ENCODE results near the gene DNASE1L1. TPM values are rescaled to one million over a fixed set of nuclear protein-coding genes. Genes with fewer than 3 reads are reported as not detected.

The DNASE1L1 gene
- total RNA-seq, 2 donors from 2014 or later = 36.8 to 70.7 TPM

DNA sequence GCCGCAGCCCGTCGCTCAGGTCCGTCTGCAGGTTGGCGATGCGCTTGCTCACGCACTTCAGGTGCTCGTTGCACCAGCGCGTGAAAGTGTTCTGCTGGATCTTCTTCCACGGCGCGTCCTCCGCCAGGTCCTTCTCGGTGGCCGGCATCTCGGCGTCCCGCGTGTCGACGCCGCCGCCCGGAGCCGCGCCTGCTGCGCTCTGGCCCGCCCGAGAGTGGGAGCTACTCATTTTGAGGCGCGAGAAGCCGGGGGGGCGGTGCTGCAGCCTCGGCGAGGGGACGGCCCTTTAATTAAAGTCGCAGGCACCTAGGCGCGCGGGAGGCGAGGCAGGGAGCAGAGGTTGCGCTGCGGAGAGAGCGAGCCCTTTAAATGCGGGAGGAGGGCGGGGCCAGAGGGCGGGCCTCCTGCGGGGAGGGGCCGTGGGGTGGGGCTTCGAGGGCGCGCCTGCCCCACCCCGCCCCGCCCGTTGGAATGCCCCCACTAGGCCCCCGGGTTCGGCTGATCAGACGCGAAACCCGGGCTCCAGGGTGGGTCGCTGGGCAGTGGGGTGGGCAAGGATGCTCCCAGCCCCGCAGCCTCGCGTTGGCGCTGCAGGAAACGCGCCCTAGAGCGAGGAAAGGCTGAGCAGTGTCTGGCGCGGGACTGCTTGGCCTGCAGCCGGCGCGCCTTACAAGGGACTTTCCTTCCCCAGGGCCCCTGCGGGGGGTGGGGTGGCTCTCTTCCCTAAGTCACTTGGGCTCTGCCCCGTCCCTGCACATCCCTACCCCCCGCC is 37.9 kb downstream of the DNASE1L1 start:
- Histone ChIP-seq H3K4me3 (peak overlapping the region; percentile 44 to 45), H3K27ac (peak overlapping the region; percentile 81 to 87), H3K36me3 (no peaks in the 10 kb centered on the region), H3K9me3 (no peaks in the 10 kb centered on the region), H3K27me3 (replicated peaks; ENCODE audit: insufficient read depth) (no peaks in the 10 kb centered on the region), H3K4me1 (replicated peaks) (no peaks in the 10 kb centered on the region)
- WGBS = 0% methylated on average over 7 of the region's 77 CpGs
- intact Hi-C loops (cut with DNase I) = no loop called here
- TF ChIP-seq POLR2A (IDR thresholded peaks at IDR 0.05) (peak; percentile 95), CTCF (IDR thresholded peaks at IDR 0.05) (no peak), POLR2AphosphoS5 (IDR thresholded peaks at IDR 0.05) (peak; percentile 91)
- DNase-seq (ENCODE audit: low spot score) = peak; percentile 90

DNA sequence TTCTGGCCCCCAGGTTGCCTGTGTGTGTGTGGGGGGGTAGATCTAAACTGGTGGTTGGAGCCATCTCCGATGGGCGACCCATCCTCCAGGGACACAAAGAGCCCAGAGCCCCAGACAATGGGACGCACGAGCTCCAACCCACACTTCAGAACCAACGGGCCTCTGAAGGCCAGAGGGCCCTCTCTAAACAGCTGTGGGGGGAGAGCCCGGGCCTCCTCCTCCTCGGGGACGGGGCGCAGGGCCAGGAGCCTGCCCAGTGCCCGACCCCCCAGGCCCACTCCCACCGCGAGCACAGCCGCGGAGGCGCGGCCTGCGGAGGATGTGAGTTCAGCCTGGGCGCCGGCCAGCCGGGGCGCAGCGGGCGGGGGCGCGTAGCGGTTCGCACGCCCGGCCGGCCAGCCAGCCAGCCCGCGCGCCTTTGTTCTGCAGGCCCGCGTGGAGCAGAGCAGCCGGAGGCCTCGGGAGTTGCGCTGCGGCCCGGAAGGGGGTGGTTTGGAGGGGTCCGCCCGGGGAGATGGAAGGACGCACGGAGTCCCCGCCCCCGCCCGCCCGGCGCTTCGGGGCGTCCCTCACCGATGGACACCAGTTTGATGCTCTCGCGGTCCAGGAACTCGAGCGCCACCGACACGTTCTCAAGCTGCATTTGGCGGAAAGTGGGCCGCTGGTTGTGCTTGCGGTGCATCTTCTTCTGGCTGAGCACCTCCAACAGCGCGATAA is 38.6 kb downstream of the DNASE1L1 start:
- TF ChIP-seq CTCF (IDR thresholded peaks at IDR 0.05) (no peak), POLR2AphosphoS5 (IDR thresholded peaks at IDR 0.05) (no peak), POLR2A (IDR thresholded peaks at IDR 0.05) (no peak)
- DNase-seq (ENCODE audit: low spot score) = no peak
- 0% methylated on average over 1 of the region's 63 CpGs for WGBS

GRCh38 chrX:154369449-154370299 is 39.4 kb downstream of the DNASE1L1 start:
- TF ChIP-seq POLR2A (IDR thresholded peaks at IDR 0.05) (peak; percentile 27), CTCF (IDR thresholded peaks at IDR 0.05) (no peak), POLR2AphosphoS5 (IDR thresholded peaks at IDR 0.05) (peak; percentile 79)
- Histone ChIP-seq H3K36me3 (no peaks in the 10 kb centered on the region), H3K27me3 (replicated peaks; ENCODE audit: insufficient read depth) (no peaks in the 10 kb centered on the region), H3K4me3 (peak overlapping the region; percentile 44 to 45), H3K9me3 (no peaks in the 10 kb centered on the region), H3K4me1 (replicated peaks) (no peaks in the 10 kb centered on the region), H3K27ac (peak overlapping the region; percentile 83 to 87)
- intact Hi-C loops (cut with DNase I) = no loop called here
- 4% methylated on average over 12 of the region's 13 CpGs for WGBS
- peak; percentile 66 for DNase-seq (ENCODE audit: low spot score)

More for the DNA sequence above, 38.6 kb downstream of the DNASE1L1 start:
- H3K36me3 ChIP-seq = no peaks in the 10 kb centered on the region
- intact Hi-C loops (cut with DNase I) = no loop called here
- peak overlapping the region; percentile 81 to 87 for H3K27ac ChIP-seq
- no peaks in the 10 kb centered on the region for H3K9me3 ChIP-seq
- no peaks in the 10 kb centered on the region for H3K4me1 ChIP-seq (replicated peaks)
- H3K4me3 ChIP-seq = peak overlapping the region; percentile 44 to 45
- no peaks in the 10 kb centered on the region for H3K27me3 ChIP-seq (replicated peaks; ENCODE audit: insufficient read depth)

DNA sequence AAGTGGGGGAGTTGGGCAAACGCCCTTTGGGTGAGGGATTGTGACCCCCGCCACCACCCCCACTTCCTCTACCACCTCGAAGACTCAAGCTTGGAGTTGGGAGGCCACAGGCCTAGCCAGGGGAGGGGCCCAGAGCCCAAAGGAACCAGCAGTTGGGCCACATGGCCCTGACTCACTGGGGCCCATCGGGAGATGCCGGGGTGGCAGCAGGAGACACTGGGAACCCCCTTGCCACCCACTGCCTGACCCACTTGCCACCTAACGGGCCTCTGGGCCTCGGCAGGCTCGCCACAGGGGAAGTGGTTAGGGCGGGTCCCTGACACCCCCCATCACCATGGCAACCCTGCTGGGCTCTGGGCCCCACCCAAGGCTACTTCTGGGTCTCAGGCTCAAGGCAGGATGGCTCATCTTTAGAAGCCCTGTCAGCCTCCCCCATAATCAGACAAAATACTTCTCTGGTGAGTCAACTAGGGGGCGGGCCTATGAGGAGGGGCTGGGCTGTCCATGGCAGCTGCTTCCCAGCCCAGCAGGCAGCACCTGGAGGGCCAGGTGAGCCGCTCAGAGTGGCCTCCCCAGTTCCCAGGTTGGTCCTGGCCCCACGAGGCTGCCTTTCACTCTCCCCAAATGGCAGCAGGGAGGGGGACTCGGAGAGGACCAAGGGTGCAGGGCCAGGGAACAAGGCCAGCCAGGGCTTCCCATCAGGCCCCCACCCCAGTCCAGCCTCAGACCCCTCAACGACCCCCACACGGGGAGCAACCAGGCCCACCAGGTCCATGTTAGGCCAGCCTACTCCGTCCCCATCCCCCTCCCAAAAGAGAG is 40.2 kb downstream of the DNASE1L1 start:
- Histone ChIP-seq H3K36me3 (no peaks in the 10 kb centered on the region), H3K4me1 (replicated peaks) (no peaks in the 10 kb centered on the region), H3K27me3 (replicated peaks; ENCODE audit: insufficient read depth) (no peaks in the 10 kb centered on the region), H3K27ac (peak overlapping the region; percentile 83 to 87), H3K9me3 (no peaks in the 10 kb centered on the region), H3K4me3 (peak overlapping the region; percentile 44 to 45)
- DNase-seq (ENCODE audit: low spot score) = peak; percentile 45
- peak; percentile 39 for TF ChIP-seq POLR2A (IDR thresholded peaks at IDR 0.05)
- TF ChIP-seq POLR2AphosphoS5 (IDR thresholded peaks at IDR 0.05) = peak; percentile 42
- TF ChIP-seq CTCF (IDR thresholded peaks at IDR 0.05) = no peak
- intact Hi-C loops (cut with DNase I) = no loop called here
- 2% methylated on average over 9 of the region's 16 CpGs for whole genome bisulfite sequencing

All from prostate gland (tissue), 2 donors.